HL-60/S4 (cell line): ENCODE data around the gene ARSH.
"Not testable (repeated sequence)": the region's sequence is repeated elsewhere in the genome, so short reads cannot be mapped to it uniquely, and the experiment has no call there.

ENCODE experiments used
- in situ Hi-C: fragments of 300-500 bp; cut with MboI; formaldehyde crosslinking; loops from 2 replicates; pipeline ENCODE4 v1.14.3; 2022; ENCODE audit warnings: low sequenced_read_pairs

Gene ARSH

DNA sequence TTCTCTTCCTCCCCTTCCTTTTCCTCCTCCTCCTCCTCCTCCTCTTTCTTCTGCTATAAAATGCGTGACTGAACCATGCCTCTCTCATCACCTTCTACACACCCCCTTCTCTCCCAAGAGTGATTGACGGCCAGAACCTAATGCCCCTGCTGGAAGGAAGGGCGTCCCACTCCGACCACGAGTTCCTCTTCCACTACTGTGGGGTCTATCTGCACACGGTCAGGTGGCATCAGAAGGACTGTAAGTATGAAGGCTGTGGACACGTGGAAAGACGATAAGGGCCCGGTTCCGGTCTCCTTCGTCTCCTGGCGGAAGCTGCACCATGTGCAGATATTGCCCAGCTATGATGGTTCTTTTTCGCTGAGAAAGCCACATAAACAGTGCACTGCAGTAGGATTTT is 22.8 kb downstream of the ARSH start:
- in situ Hi-C loops = loop anchor here (25.0 kb wide), 1 partner anchor 142 kb away; no protein-coding TSS in a partner anchor

DNA sequence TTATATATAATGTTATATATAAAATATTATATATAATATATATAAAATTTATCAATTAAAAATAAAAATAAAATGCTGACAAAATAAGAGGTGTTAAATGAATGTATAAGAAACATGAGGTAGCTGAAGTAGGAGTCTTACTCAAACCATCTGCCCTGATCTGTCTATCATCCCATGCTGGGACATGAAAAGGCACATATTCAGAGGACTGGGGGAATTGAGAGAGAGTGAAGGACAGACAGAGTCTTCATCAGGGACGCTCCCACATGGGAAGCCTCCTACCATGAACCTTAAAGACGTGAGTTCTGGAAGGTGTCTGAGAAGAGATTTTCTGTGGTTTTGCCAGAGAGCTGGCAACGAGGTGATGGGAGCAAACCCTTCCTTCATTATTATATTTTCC is 30.9 kb downstream of the ARSH start:
- in situ Hi-C loops = loop anchor here (25.0 kb wide), 1 partner anchor 150 kb away; no protein-coding TSS in a partner anchor

DNA sequence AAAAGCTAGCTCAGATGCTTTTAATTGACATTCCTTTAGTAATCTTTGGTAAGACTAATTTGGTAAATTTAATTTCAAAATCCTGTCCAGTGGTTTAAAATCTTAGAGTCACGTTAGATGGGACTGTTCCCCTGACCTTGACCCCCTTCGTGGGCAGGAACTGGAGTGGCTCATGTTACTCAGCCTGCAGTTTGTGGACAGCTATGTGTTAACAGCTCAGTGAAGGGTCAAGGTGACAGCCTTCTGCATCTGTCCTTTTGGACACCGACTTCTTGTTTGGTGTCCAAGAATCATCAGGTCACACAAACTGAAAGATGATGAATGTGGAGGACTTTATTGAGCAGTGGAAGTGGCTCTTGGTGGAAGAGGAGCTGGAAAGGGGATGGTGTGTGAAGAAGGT is 37.9 kb downstream of the ARSH start:
- in situ Hi-C loops = loop anchor here (25.0 kb wide), 1 partner anchor 157 kb away; no protein-coding TSS in a partner anchor

DNA sequence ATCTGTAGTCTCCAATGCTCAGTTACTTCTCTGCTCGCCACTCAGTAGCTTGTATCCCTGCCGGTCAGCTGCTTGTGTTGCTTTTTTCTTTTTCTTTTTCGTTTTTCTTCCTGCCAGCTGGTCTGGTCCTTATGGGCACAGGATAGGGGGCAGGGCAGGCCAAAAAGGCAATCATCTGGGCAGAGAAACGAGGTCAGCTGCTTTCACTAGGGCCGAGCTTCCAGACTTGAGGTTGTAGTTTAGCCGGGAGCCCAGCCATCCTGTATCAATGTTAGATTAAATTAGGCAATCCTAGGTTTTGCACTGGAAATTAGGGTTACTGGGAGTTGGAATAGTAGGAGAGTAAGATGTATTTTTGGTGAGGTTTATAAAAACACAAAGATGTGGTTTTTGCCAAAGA is 38.3 kb downstream of the ARSH start:
- in situ Hi-C loops = loop anchor here (25.0 kb wide), 1 partner anchor 157 kb away; no protein-coding TSS in a partner anchor

DNA sequence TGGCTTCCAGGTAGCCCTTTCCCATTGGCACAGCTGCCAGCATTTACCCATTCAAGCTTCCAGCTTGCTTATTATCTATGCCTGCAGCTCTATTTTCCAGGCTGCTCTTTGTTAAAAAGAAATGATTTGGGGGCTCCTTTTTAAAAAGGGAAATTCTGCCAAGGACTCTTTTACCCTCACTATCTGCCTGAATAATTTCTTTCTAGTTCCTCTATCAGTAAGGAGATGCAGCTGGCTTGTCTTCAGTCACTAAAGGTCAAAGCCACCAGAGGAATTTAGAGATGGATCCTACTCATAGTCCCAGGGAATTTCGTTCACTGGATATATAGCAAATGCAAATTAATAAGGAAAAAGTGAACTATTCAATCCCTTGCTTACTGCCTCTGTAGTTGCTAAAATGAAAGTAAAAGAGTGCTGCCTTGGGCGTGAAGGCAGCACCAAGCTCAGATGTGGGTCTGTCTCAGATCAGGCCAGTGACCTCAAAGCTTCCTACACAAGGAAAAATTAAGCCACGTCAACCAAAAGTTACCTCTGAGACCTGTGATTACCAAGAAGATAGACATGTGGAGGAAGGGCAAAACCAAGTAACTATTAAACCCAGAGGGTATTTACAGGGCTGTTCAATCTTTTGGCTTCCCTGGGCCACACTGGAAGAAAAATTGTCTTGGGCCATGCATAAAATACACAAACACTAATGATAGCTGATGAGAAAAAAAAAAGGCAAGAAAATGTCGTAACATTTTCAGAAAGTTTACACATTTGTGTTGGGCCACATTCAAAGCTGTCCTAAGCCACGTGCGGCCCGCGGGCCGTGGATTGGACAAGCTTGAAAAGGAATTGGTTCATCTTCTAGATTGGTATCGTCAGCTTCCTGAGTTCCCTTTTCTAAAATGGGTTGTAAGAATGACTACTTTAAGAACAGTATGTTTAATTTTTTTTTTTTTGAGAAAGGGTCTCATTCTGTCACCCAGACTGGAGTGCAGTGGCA is 40.2 kb downstream of the ARSH start:
- in situ Hi-C loops = loop anchor here (25.0 kb wide), 1 partner anchor 159 kb away; no protein-coding TSS in a partner anchor

DNA sequence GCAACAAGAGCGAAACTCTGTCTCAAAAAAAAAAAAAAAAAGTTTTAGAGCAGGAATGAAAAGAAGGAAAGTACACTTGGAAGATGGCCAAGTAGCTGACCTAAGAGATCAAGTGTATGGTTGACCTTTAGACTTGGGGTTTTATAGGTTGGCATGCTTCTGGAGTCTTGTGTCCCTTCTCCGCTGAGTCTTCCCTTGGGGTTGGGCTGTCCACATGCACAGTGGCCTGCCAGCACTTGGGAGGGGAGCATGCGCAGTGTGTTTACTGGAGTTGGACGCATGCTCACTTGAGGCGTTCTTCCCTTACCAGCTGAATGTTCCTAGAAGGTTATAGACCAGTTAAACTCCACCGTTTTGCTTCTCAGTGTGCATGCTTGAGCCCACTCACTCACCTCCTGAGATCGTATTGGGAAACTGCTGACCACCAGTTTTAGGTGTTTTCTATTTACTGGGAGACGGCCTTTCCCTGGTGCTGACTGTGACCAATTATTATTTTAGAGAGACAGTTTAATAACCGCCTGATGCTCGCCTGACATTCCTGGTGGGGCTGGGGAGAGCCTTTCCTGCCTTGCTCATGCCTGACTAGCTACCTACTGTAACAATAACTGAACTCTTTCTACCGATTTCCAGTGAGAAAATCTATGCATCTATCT is 44.3 kb downstream of the ARSH start:
- in situ Hi-C loops = not testable (repeated sequence)

DNA sequence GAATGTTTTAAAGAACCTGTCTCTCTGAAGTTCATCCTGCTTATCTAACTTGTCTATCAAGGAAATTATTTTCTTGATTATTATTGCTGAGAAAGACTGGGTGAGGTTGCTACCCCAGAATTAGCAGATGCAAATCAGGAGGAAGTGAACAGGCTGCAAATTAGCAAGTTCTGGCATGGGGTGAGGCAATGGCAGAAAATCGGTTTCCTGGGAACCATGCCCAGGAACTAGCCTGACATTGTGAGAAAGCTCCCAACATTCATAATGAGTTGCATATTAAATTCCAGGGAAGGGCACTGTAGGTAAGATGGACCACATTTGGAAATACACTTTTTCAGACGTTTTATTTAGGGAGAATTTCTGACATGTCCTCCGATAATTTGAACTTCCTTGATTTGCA is 46.5 kb downstream of the ARSH start:
- in situ Hi-C loops = no loop called here

DNA sequence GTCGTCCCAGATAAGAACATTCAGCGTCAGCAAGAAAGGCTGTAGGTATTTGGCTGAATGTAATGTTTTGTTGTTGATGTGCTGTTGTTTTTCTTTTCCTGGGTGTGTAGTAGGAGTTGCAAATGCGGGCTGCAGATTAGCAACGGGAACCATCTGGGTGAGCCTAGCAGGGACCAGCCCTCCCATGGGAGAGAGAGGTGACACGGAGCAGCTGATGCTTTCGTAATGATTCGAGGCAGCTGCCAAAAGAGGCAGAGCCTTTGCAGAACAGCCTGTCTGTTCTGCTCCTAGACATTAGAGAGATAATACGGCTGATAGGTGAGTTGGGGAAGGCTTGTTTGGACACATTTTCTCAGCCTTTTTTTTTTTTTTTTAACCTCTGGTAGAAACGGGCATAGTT is 60.2 kb downstream of the ARSH start:
- in situ Hi-C loops = no loop called here

DNA sequence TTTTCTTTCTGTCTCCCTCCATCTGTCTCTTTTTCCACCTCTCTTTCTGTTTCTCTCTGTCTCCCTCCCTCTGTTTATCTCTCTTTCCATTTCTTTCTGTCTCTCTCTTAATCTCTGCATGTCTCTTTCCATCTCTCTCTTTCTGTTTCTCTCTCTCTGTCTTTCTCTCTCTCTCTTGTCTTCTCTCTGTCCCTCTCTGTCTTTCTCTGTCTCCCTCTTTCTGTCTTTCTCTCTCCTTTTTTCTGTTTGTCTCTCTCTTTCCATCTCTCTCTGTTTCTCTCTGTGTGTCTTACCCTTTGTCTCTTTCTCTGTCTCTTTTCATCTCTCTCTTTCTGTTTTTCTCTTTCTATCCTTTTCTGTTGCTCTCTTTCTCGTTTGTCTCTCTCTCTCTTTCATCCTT is 69.6 kb downstream of the ARSH start:
- in situ Hi-C loops = no loop called here

DNA sequence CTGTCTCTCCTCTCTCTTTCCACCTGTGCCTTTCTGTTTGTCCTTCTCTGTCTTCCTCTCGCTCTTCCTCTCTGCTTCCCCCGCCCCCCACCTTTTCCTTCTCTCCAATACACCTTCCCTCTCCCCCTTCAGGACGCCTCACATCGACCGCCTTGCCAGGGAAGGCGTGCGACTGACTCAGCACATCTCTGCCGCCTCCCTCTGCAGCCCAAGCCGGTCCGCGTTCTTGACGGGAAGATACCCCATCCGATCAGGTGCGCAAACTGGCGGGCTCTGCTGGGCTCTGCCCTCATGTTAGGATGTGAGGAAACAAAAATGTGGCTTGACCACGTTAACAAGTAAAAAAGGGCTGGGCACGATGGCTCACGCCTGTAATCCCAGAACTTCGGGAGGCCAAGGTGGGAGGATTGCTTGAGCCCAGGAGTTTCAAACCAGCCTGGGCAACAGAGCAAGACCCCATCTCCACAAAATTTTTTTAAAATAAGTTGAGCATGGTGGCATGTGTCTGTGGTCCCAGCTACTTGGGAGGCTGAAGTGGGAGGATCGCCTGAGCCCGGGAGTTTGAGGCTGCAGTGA is 70.2 kb downstream of the ARSH start:
- in situ Hi-C loops = no loop called here
